Naive thymus-derived CD8-positive, alpha-beta T cell (primary cell): ENCODE results near the gene OSBPL2. TPM values are rescaled to one million over a fixed set of nuclear protein-coding genes. Genes with fewer than 3 reads are reported as not detected.

Experiments
- ATAC-seq, 2 donors: fragments of 150-1000 bp; cut with Tn5 transposase in 1 of 2; sonication (Bioruptor Pico), chemical (Tn5 transposase) in 1 of 2; 1 replicate in 1 of 2; 2 replicates in 1 of 2; pipeline ENCODE4 v1.10.0; 2021; ENCODE audit warnings: mild to moderate bottlenecking in 2 of 2, moderate library complexity in 2 of 2
- POLR2A ChIA-PET: fragments of 350-600 bp; sonication (Branson Sonifier 250); formaldehyde crosslinking; loops from one replicate; lab custom pipeline; 2021; ENCODE audit warnings: antibody characterized with exemption; lab: Charles Lee
- DNase-seq, 10 donors: peaks; one replicate each; pipeline versions ENCODE4 v3.0.0 to v3.0.0-alpha.2; 2020 to 2022
- H3K27ac Mint-ChIP-seq, 10 donors: one replicate each; pipeline ENCODE4 v1.8.0; 2020 to 2022; ENCODE audit warnings: mild to moderate bottlenecking in 10 of 10, mixed read lengths in 10 of 10, moderate library complexity in 4 of 10, inconsistent platforms in 1 of 10
- H3K27me3 Mint-ChIP-seq, 5 donors: one replicate each; pipeline ENCODE4 v1.8.0; 2021 to 2022; ENCODE audit warnings: mixed read lengths in 5 of 5
- H3K36me3 Mint-ChIP-seq, 3 donors: one replicate each; pipeline ENCODE4 v1.8.0; 2020 to 2022; ENCODE audit warnings: mixed read lengths in 3 of 3, mild to moderate bottlenecking in 2 of 3, inconsistent platforms in 1 of 3
- H3K4me1 Mint-ChIP-seq, 4 donors: one replicate each; pipeline ENCODE4 v1.8.0; 2021 to 2022; ENCODE audit warnings: mixed read lengths in 4 of 4
- H3K4me3 Mint-ChIP-seq, 10 donors: one replicate each; pipeline ENCODE4 v1.8.0; 2020 to 2022; ENCODE audit warnings: mild to moderate bottlenecking in 10 of 10, mixed read lengths in 10 of 10, moderate library complexity in 6 of 10, inconsistent platforms in 1 of 10
- H3K9me3 Mint-ChIP-seq, 9 donors: one replicate each; pipeline ENCODE4 v1.8.0; 2020 to 2022; ENCODE audit warnings: mixed read lengths in 9 of 9, mild to moderate bottlenecking in 3 of 9, inconsistent platforms in 1 of 9, moderate library complexity in 1 of 9
- polyA plus RNA-seq, 3 donors: library from polyadenylated mRNA; unstranded; fragments of 300-500 nt; fragmentation: Illumina TruSeq; gene quantifications; one replicate each; pipeline ENCODE4 v1.2.3, GENCODE V29; 2021
- total RNA-seq, 8 experiments: library from RNA in 2 of 8; stranded (reverse) in 2 of 8; gene quantifications; one replicate each; pipeline ENCODE4 v1.2.3 and lab custom pipeline; 2021 to 2026

Gene OSBPL2
- total and polyA plus RNA-seq, 5 experiments from 2014 or later, result 15.4 to 74.5 (median 22.1) TPM

GRCh38 chr20:62287759-62288534 is 49.6 kb downstream of the OSBPL2 start:
- DNase-seq (no peak), ATAC-seq (no peak)
- peak overlapping the region in 3 of 10 donors; percentile 13 to 57 (median 33) for H3K27ac Mint-ChIP-seq
- H3K27me3 Mint-ChIP-seq, result no peaks in the 10 kb centered on the region
- H3K4me3 Mint-ChIP-seq, result peak overlapping the region in 1 of 10 donors; percentile 48
- peaks cover 0 to 8% (median 5%) of the 10 kb centered on the region in 4 donors for H3K4me1 Mint-ChIP-seq
- no peaks in the 10 kb centered on the region for H3K9me3 Mint-ChIP-seq
- POLR2A ChIA-PET, result interaction anchor here (0.6 kb wide), 1 partner anchor 568 kb away, joined by 3 read pairs; no protein-coding TSS in a partner anchor
- peaks cover 0 to 62% (median 11%) of the 10 kb centered on the region in 3 donors for H3K36me3 Mint-ChIP-seq

GRCh38 chr20:62288535-62289105 is 50.3 kb downstream of the OSBPL2 start:
- no peak for DNase-seq
- Mint-ChIP-seq H3K9me3 (no peaks in the 10 kb centered on the region), H3K36me3 (peaks cover 0 to 60% (median 11%) of the 10 kb centered on the region in 3 donors), H3K27ac (peak overlapping the region in 3 of 10 donors; percentile 20 to 87 (median 60)), H3K4me3 (no peak overlapping the region), H3K4me1 (peaks cover 0 to 11% (median 5%) of the 10 kb centered on the region in 4 donors), H3K27me3 (no peaks in the 10 kb centered on the region)
- no peak for ATAC-seq
- POLR2A ChIA-PET, result interaction anchor here (0.6 kb wide), 1 partner anchor 567 kb away, joined by 3 read pairs; no protein-coding TSS in a partner anchor

GRCh38 chr20:62289131-62289530 is 50.8 kb downstream of the OSBPL2 start:
- Mint-ChIP-seq H3K4me3 (no peak overlapping the region), H3K36me3 (peaks cover 0 to 60% (median 6%) of the 10 kb centered on the region in 3 donors), H3K27me3 (no peaks in the 10 kb centered on the region), H3K9me3 (no peaks in the 10 kb centered on the region), H3K4me1 (peaks cover 0 to 11% (median 5%) of the 10 kb centered on the region in 4 donors), H3K27ac (peak overlapping the region in 1 of 10 donors; percentile 60)
- POLR2A ChIA-PET, result no interaction called here
- no peak for ATAC-seq
- no peak for DNase-seq

- no peak for ATAC-seq
- Mint-ChIP-seq H3K27me3 (no peaks in the 10 kb centered on the region), H3K36me3 (peaks cover 0 to 58% (median 5%) of the 10 kb centered on the region in 3 donors)
These were observed 51.6 kb downstream of the OSBPL2 start for GRCh38 chr20:62289898-62290297.

GRCh38 chr20:62291251-62292066 is 53.1 kb downstream of the OSBPL2 start:
- DNase-seq (no peak), ATAC-seq (no peak)
- H3K4me1 Mint-ChIP-seq, result peaks cover 0 to 11% (median 5%) of the 10 kb centered on the region in 4 donors
- no peaks in the 10 kb centered on the region for H3K27me3 Mint-ChIP-seq
- POLR2A ChIA-PET, result interaction anchor here (0.7 kb wide), 1 partner anchor 11 kb away, joined by 3 read pairs; no protein-coding TSS in a partner anchor
- no peak overlapping the region for H3K4me3 Mint-ChIP-seq
- peaks cover 0 to 56% (median 5%) of the 10 kb centered on the region in 3 donors for H3K36me3 Mint-ChIP-seq
- peak overlapping the region in 3 of 10 donors; percentile 30 to 83 (median 67) for H3K27ac Mint-ChIP-seq
- H3K9me3 Mint-ChIP-seq, result no peaks in the 10 kb centered on the region

More at GRCh38 chr20:62289898-62290297, 51.6 kb downstream of the OSBPL2 start:
- POLR2A ChIA-PET, result no interaction called here
- DNase-seq, result no peak
- H3K4me1 Mint-ChIP-seq, result peaks cover 0 to 11% (median 5%) of the 10 kb centered on the region in 4 donors
- H3K27ac Mint-ChIP-seq, result no peak overlapping the region
- H3K4me3 Mint-ChIP-seq, result no peak overlapping the region
- H3K9me3 Mint-ChIP-seq, result no peaks in the 10 kb centered on the region

GRCh38 chr20:62292108-62292507 is 53.8 kb downstream of the OSBPL2 start:
- Mint-ChIP-seq H3K4me3 (peak overlapping the region in 2 of 10 donors; percentile 25 to 45), H3K36me3 (peaks cover 0 to 52% (median 5%) of the 10 kb centered on the region in 3 donors), H3K27me3 (no peaks in the 10 kb centered on the region), H3K9me3 (no peaks in the 10 kb centered on the region), H3K27ac (peak overlapping the region in 3 of 10 donors; percentile 60 to 83 (median 80)), H3K4me1 (peaks cover 0 to 11% (median 5%) of the 10 kb centered on the region in 4 donors)
- ATAC-seq (no peak), DNase-seq (peak in 1 of 10 donors; percentile 8)
- POLR2A ChIA-PET, result interaction anchor here (0.7 kb wide), 1 partner anchor 10 kb away, joined by 3 read pairs; no protein-coding TSS in a partner anchor

GRCh38 chr20:62293111-62293784 is 54.9 kb downstream of the OSBPL2 start:
- Mint-ChIP-seq H3K36me3 (peaks cover 0 to 48% (median 5%) of the 10 kb centered on the region in 3 donors), H3K4me1 (peaks cover 0 to 11% (median 5%) of the 10 kb centered on the region in 4 donors), H3K9me3 (no peaks in the 10 kb centered on the region), H3K27ac (peak overlapping the region in 2 of 10 donors; percentile 25 to 31), H3K27me3 (no peaks in the 10 kb centered on the region), H3K4me3 (no peak overlapping the region)
- no peak for DNase-seq
- POLR2A ChIA-PET, result no interaction called here
- no peak for ATAC-seq

- no peak for ATAC-seq
- POLR2A ChIA-PET, result no interaction called here
- Mint-ChIP-seq H3K27me3 (no peaks in the 10 kb centered on the region), H3K36me3 (peaks cover 0 to 44% (median 5%) of the 10 kb centered on the region in 3 donors), H3K9me3 (no peaks in the 10 kb centered on the region), H3K27ac (peak overlapping the region in 2 of 10 donors; percentile 25 to 48), H3K4me1 (peaks cover 0 to 11% (median 4%) of the 10 kb centered on the region in 4 donors), H3K4me3 (no peak overlapping the region)
- DNase-seq, result no peak
These were observed 55.6 kb downstream of the OSBPL2 start for GRCh38 chr20:62293946-62294345.

GRCh38 chr20:62294516-62294915 is 56.2 kb downstream of the OSBPL2 start:
- Mint-ChIP-seq H3K4me3 (no peak overlapping the region), H3K27me3 (no peaks in the 10 kb centered on the region), H3K4me1 (peaks cover 0 to 11% (median 4%) of the 10 kb centered on the region in 4 donors), H3K9me3 (no peaks in the 10 kb centered on the region), H3K36me3 (peaks cover 0 to 40% (median 5%) of the 10 kb centered on the region in 3 donors), H3K27ac (no peak overlapping the region)
- POLR2A ChIA-PET, result no interaction called here
- DNase-seq (no peak), ATAC-seq (no peak)

GRCh38 chr20:62296724-62297448 is 58.6 kb downstream of the OSBPL2 start:
- H3K27me3 Mint-ChIP-seq, result no peaks in the 10 kb centered on the region
- H3K4me3 Mint-ChIP-seq, result no peak overlapping the region
- peaks cover 2 to 13% (median 7%) of the 10 kb centered on the region in 4 donors for H3K4me1 Mint-ChIP-seq
- no peak overlapping the region for H3K27ac Mint-ChIP-seq
- no peaks in the 10 kb centered on the region for H3K9me3 Mint-ChIP-seq
- H3K36me3 Mint-ChIP-seq, result peaks cover 0 to 31% (median 0%) of the 10 kb centered on the region in 3 donors
- DNase-seq, result no peak
- POLR2A ChIA-PET, result no interaction called here
- ATAC-seq, result no peak
